GM18870 (cell line): ENCODE results near the gene ESD.

Experiments
- ATAC-seq: cut with Tn5 transposase; IDR thresholded peaks from one replicate; pipeline ENCODE4 v1.9.1; 2021; ENCODE audit warnings: moderate library complexity; ENCODE audit not compliant: unreplicated experiment

Gene ESD

GRCh38 chr13:46747031-46747820 lies 49.7 kb downstream of the ESD start:
- ATAC-seq = no peak

DNA sequence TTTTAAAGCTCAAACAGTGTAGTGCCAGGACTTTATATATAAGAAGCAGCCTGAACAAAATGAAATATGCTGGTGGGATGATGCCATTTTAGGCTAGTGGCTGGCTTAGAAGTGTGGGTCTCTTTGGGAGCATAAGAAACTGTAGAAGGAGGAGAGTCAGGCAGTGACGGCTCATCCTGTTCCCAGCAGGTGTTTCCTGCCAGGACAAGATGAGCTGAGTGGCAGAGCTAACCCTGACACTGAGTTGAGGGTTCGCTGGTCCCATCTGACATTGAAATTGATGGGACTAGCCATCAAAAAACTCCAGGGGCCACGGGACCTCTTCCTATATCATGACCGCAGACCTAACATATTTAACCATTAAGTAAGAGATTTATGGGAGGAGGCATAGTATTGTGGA lies 51.3 kb downstream of the ESD start:
- ATAC-seq = no peak

GRCh38 chr13:46745062-46745461 lies 51.9 kb downstream of the ESD start:
- no peak for ATAC-seq

DNA sequence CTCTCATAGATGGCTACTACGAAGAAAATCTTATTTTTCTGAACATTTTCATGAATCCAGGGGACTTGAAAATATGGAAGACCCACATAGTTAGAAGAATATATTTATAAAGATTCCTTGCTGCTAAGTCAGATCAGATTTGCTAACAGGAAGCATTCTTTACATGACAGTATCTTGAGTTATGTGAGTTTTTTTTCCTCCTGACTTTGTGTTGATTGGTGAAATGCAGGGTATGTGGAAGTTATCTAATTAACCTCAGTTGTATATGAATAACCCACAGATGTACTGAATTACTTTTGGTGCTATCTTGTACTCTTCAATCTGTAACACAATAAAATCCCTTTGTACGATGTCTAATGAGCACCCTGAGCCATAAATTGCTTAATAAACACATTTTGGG lies 53.8 kb downstream of the ESD start:
- ATAC-seq = no peak

GRCh38 chr13:46739447-46740098 lies 57.4 kb downstream of the ESD start:
- ATAC-seq = no peak

GRCh38 chr13:46738766-46739165 lies 58.2 kb downstream of the ESD start:
- ATAC-seq = no peak

- no peak for ATAC-seq
Measured at GRCh38 chr13:46738055-46738454, 58.9 kb downstream of the ESD start.

DNA sequence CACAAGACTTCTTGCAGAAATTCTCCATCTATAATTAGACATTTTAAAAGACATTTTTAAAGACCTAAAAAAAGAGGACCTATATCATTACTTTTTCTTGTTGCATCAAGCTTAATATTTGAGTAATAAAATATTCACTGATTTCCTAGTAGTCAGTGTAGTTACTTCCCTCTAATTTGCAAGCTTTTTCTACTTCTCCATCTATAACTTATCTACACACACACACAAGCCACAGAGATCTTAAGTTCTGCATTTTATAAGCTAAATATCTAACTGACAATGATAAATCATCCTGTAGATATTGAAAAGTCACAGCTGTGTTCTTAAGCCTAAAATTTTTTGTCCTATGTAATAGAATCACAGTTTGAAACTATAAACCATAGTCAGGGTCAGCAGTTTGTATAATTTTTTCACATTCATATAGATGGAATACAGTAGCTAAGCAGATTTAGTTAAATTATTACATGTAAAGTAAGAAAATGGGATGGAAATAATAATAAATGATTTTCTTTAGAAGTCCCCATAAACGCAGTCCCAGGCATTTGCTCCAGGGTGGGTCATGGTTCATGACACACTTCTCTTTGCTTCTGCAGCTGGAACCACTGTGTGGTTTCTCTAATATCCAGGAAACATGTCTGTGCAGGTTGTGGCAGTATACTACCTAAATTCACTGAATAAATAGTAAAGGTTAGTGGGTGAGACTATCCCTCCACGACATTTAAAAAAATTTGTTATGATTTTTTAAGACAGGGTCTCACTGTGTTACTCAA lies 60.2 kb downstream of the ESD start:
- no peak for ATAC-seq

DNA sequence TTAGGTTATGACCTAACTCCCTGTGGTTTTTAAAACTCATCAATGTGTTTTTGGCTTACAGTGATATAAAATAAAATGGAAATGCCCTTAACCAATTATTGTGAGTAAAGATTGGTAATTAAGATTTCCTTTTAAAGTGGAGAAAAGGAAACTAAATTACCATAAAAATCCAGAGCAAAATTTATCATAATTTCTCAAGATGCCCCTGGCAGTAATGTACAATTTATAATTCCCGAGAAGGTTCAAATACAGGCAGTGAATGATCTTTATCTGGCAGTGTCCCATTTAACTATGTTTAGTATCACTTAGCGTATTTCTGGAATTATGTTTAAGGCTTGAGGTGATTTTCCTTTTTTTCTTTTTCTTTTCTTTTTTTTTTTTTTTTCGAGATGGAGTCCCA lies 61.5 kb downstream of the ESD start:
- ATAC-seq = no peak

DNA sequence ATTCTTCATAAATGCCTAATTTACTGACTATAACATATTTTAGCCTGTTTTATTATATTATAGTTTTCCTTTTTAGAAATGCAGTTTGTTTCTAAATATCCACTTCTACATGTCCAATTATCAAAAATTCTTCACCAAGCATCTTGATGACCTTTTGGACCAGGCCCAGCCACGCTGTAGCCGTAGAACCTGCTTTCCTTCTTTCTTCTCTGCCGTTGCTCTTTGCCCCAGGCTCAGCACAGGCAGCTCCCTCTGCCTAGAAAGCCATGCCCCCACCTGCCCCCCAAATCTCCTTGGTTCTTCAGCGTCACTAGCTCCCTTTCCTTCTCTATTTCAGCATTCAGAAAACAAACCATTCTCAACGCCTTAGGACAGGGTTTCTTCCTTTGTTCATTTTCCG lies 65.4 kb downstream of the ESD start:
- ATAC-seq = no peak

GRCh38 chr13:46728777-46729176 lies 68.2 kb downstream of the ESD start:
- no peak for ATAC-seq

DNA sequence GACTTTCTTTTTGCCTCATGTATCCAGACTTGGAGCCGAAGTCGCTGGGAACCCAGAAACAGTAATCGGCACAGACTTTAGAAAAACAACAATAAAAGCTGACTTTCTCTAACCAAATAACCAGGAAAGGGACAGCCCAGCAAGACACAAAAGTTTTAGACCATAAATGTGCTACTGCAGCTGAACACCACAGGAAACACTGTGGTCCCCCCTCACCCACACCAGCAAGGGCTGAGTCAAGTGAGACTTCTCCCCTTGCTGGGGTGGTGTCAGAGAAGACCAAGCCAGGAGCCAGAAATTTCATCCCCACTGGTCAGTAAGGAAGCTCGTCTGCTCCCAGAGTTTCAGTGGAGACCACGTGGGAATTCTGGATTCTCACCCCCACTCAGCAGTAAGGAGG lies 70.6 kb downstream of the ESD start:
- ATAC-seq = no peak
